ENCODE data around the gene CCDC93. TPM values are rescaled to one million over a fixed set of nuclear protein-coding genes. Genes with fewer than 3 reads are reported as not detected.

The CCDC93 gene
- total RNA-seq, 1 experiment from 2014 or later: 34.7 TPM

- no peak for DNase-seq
- Histone ChIP-seq H3K9me3 (no peaks in the 10 kb centered on the region), H3K4me3 (ENCODE audit: low read depth, low read length) (no peak overlapping the region), H3K36me3 (ENCODE audit: control insufficient read depth, insufficient read depth, low read length) (no peaks in the 10 kb centered on the region), H3K4me1 (no peaks in the 10 kb centered on the region), H3K27me3 (replicated peaks; ENCODE audit: control insufficient read depth, insufficient read depth, low read length) (no peaks in the 10 kb centered on the region; the same call in 1 of the 2 replicates)
- Mint-ChIP-seq H3K27ac (ENCODE audit: unreplicated experiment) (no peak overlapping the region), H3K4me1 (ENCODE audit: low read depth, unreplicated experiment) (no peaks in the 10 kb centered on the region), H3K9me3 (ENCODE audit: unreplicated experiment) (no peaks in the 10 kb centered on the region), H3K27me3 (ENCODE audit: insufficient read depth, unreplicated experiment) (peaks cover 9% of the 10 kb centered on the region), H3K36me3 (ENCODE audit: insufficient read depth, unreplicated experiment) (no peaks in the 10 kb centered on the region), H3K4me3 (ENCODE audit: unreplicated experiment) (no peak overlapping the region)
- BruUV-seq (replicated peaks): no TSS peak
- POLR2A ChIA-PET: no interaction called here
- CTCF ChIA-PET: no interaction called here
- intact Hi-C loops (cut with micrococcal nuclease; ENCODE audit: unreplicated experiment): no loop called here
- TF ChIP-seq CTCF (IDR thresholded peaks at IDR 0.05; ENCODE audit: insufficient read depth in 1 of 2, low read depth in 1 of 2, low read length in 1 of 2, severe bottlenecking in 1 of 2, unreplicated experiment in 1 of 2): no peak
Observed at GRCh38 chr2:118050386-118050785, 36.5 kb upstream of the CCDC93 start.

- Histone ChIP-seq H3K36me3 (ENCODE audit: control insufficient read depth, insufficient read depth, low read length) (no peaks in the 10 kb centered on the region), H3K27me3 (replicated peaks; ENCODE audit: control insufficient read depth, insufficient read depth, low read length) (no peaks in the 10 kb centered on the region; the same call in 1 of the 2 replicates), H3K4me3 (ENCODE audit: low read depth, low read length) (no peak overlapping the region), H3K9me3 (no peaks in the 10 kb centered on the region), H3K4me1 (no peaks in the 10 kb centered on the region)
- Mint-ChIP-seq H3K27ac (ENCODE audit: unreplicated experiment) (no peak overlapping the region), H3K27me3 (ENCODE audit: insufficient read depth, unreplicated experiment) (peaks cover 9% of the 10 kb centered on the region), H3K9me3 (ENCODE audit: unreplicated experiment) (no peaks in the 10 kb centered on the region), H3K4me1 (ENCODE audit: low read depth, unreplicated experiment) (no peaks in the 10 kb centered on the region), H3K4me3 (ENCODE audit: unreplicated experiment) (no peak overlapping the region), H3K36me3 (ENCODE audit: insufficient read depth, unreplicated experiment) (no peaks in the 10 kb centered on the region)
- ChIA-PET POLR2A (no interaction called here), CTCF (no interaction called here)
- intact Hi-C loops (cut with micrococcal nuclease; ENCODE audit: unreplicated experiment): loop anchor here (5.0 to 10.0 kb wide), 2 partner anchors 138 to 175 kb away; no protein-coding TSS in a partner anchor
- TF ChIP-seq CTCF (IDR thresholded peaks at IDR 0.05; ENCODE audit: insufficient read depth in 1 of 2, low read depth in 1 of 2, low read length in 1 of 2, severe bottlenecking in 1 of 2, unreplicated experiment in 1 of 2): no peak
- no TSS peak for BruUV-seq (replicated peaks)
- DNase-seq: no peak
Observed at GRCh38 chr2:118049816-118050140, 35.9 kb upstream of the CCDC93 start.

- H3K36me3 ChIP-seq (ENCODE audit: control insufficient read depth, insufficient read depth, low read length): no peaks in the 10 kb centered on the region
- H3K9me3 ChIP-seq: no peaks in the 10 kb centered on the region
- Mint-ChIP-seq H3K27ac (ENCODE audit: unreplicated experiment) (no peak overlapping the region), H3K36me3 (ENCODE audit: insufficient read depth, unreplicated experiment) (no peaks in the 10 kb centered on the region), H3K27me3 (ENCODE audit: insufficient read depth, unreplicated experiment) (peaks cover 13% of the 10 kb centered on the region), H3K4me1 (ENCODE audit: low read depth, unreplicated experiment) (no peaks in the 10 kb centered on the region), H3K9me3 (ENCODE audit: unreplicated experiment) (no peaks in the 10 kb centered on the region), H3K4me3 (ENCODE audit: unreplicated experiment) (no peak overlapping the region)
- no peak overlapping the region for H3K4me3 ChIP-seq (ENCODE audit: low read depth, low read length)
- no peaks in the 10 kb centered on the region; the same call in 1 of the 2 replicates for H3K27me3 ChIP-seq (replicated peaks; ENCODE audit: control insufficient read depth, insufficient read depth, low read length)
- ChIA-PET CTCF (interaction anchor here (0.6 kb wide), 1 partner anchor 17 kb away, joined by 5 read pairs; no protein-coding TSS in a partner anchor), POLR2A (no interaction called here)
- intact Hi-C loops (cut with micrococcal nuclease; ENCODE audit: unreplicated experiment): loop anchor here (5.0 to 10.0 kb wide), 2 partner anchors 138 to 176 kb away; no protein-coding TSS in a partner anchor
- DNase-seq: no peak
- no peak for TF ChIP-seq CTCF (IDR thresholded peaks at IDR 0.05; ENCODE audit: insufficient read depth in 1 of 2, low read depth in 1 of 2, low read length in 1 of 2, severe bottlenecking in 1 of 2, unreplicated experiment in 1 of 2)
- no TSS peak for BruUV-seq (replicated peaks)
- no peaks in the 10 kb centered on the region for H3K4me1 ChIP-seq
Observed at GRCh38 chr2:118049140-118049815, 35.4 kb upstream of the CCDC93 start.
